ENCODE data around the gene MT1HL1.

Gene MT1HL1

DNA sequence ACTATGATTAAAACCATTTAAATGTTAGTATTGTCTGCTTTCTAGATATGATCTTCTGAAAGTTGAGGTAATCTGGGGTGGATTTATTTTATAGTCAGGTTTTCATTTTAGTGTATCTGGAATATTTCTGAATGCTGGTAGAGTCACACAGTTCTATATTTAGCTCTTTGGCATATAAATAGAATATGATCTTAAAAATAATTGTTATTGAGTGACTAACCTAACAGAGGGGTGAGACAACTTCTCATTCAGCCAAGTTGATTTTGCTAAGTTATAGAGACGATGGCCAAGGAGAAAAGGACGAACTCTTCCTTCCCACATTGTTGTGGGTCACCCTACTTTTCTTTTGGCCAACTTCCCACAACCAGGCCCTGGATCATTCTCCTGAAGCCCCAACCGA is 7.2 kb upstream of the MT1HL1 start:
- H3K27ac ChIP-seq (ENCODE audit: low read depth, low read length): peak overlapping the region; percentile 71
- H3K27me3 ChIP-seq (ENCODE audit: control insufficient read depth, insufficient read depth, low read length): no peaks in the 10 kb centered on the region
- no peak overlapping the region for H3K4me3 ChIP-seq (ENCODE audit: low read length)
- H3K36me3 ChIP-seq (ENCODE audit: control insufficient read depth, insufficient read depth, low read length): no peaks in the 10 kb centered on the region
- no peak overlapping the region for H3K9ac ChIP-seq (ENCODE audit: low read length)
- peaks cover 15% of the 10 kb centered on the region for H3K4me1 ChIP-seq (ENCODE audit: control insufficient read depth, insufficient read depth, low read length)

- Histone ChIP-seq H3K27me3 (ENCODE audit: control insufficient read depth, insufficient read depth, low read length) (no peaks in the 10 kb centered on the region), H3K4me1 (ENCODE audit: control insufficient read depth, insufficient read depth, low read length) (peaks cover 15% of the 10 kb centered on the region), H3K4me3 (ENCODE audit: low read length) (no peak overlapping the region), H3K36me3 (ENCODE audit: control insufficient read depth, insufficient read depth, low read length) (no peaks in the 10 kb centered on the region), H3K27ac (ENCODE audit: low read depth, low read length) (no peak overlapping the region), H3K9ac (ENCODE audit: low read length) (no peak overlapping the region)
Measured at GRCh38 chr1:237009611-237010010, 5.4 kb upstream of the MT1HL1 start.

DNA sequence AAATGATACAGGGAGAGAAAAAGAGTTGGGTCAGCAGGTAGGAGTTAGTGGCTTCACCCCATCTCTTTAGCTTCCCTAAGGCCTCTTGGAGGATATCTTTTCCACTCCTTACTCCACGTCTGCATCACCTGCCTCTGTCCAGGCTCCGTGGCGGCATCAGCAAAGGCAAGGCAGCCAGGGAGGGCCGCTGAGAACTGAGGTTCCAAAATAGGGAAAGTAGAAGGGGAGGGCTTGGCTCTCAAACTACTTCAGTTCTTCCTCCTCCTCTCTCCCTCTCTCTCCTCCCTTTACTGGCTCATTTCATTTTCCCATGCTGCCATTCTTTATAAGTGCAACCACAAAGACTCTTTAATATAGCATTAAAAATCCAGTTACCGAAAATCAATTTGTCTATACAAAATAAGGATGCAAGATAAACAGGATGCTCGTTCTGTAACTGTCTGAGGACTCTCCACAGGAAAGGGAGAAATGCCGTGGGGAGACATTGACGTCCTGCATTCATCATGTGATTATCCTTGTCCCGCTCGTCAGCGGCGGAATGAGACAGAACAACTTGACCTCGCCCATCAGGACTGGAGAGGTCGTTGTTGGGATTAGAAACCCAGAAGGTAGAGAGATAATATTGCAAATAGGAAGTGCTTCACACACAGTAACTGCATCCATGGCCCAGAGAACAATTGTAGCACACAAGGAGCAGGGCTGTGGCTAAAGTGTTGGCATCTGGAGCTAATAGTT is 3.1 kb upstream of the MT1HL1 start:
- Histone ChIP-seq H3K27me3 (ENCODE audit: control insufficient read depth, insufficient read depth, low read length) (no peaks in the 10 kb centered on the region), H3K36me3 (ENCODE audit: control insufficient read depth, insufficient read depth, low read length) (no peaks in the 10 kb centered on the region), H3K27ac (ENCODE audit: low read depth, low read length) (no peak overlapping the region), H3K4me1 (ENCODE audit: control insufficient read depth, insufficient read depth, low read length) (peaks cover 7% of the 10 kb centered on the region), H3K4me3 (ENCODE audit: low read length) (no peak overlapping the region), H3K9ac (ENCODE audit: low read length) (no peak overlapping the region)

GRCh38 chr1:237005674-237006073 is 1.4 kb upstream of the MT1HL1 start:
- H3K4me3 ChIP-seq (ENCODE audit: low read length): no peak overlapping the region
- no peak overlapping the region for H3K9ac ChIP-seq (ENCODE audit: low read length)
- no peak overlapping the region for H3K27ac ChIP-seq (ENCODE audit: low read depth, low read length)
- H3K4me1 ChIP-seq (ENCODE audit: control insufficient read depth, insufficient read depth, low read length): no peaks in the 10 kb centered on the region
- no peaks in the 10 kb centered on the region for H3K27me3 ChIP-seq (ENCODE audit: control insufficient read depth, insufficient read depth, low read length)
- H3K36me3 ChIP-seq (ENCODE audit: control insufficient read depth, insufficient read depth, low read length): no peaks in the 10 kb centered on the region

DNA sequence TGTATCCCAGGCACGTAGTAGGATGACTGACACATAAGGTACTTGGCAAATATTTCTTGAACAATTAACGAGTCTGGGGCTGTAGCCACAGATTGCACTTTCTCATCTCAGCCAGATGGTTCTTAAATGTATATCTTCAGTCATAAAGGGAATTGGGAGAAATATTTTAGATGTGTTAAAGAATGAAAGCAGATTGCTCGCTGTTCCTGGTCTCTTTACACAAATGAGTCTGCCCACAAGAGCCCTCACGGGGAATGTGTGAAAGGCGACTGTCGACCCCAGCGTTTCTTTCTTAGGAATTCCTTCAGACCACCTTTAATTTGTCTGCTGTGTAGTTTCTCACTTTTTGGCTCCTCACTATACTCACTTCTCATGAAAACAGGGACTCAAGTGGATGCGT is 725 bp downstream of the MT1HL1 start:
- Histone ChIP-seq H3K9ac (ENCODE audit: low read length) (no peak overlapping the region), H3K4me1 (ENCODE audit: control insufficient read depth, insufficient read depth, low read length) (no peaks in the 10 kb centered on the region), H3K36me3 (ENCODE audit: control insufficient read depth, insufficient read depth, low read length) (no peaks in the 10 kb centered on the region), H3K27ac (ENCODE audit: low read depth, low read length) (no peak overlapping the region), H3K27me3 (ENCODE audit: control insufficient read depth, insufficient read depth, low read length) (no peaks in the 10 kb centered on the region), H3K4me3 (ENCODE audit: low read length) (no peak overlapping the region)

- Histone ChIP-seq H3K27ac (ENCODE audit: low read depth, low read length) (no peak overlapping the region), H3K4me1 (ENCODE audit: control insufficient read depth, insufficient read depth, low read length) (peaks cover 9% of the 10 kb centered on the region), H3K9ac (ENCODE audit: low read length) (no peak overlapping the region), H3K27me3 (ENCODE audit: control insufficient read depth, insufficient read depth, low read length) (no peaks in the 10 kb centered on the region), H3K36me3 (ENCODE audit: control insufficient read depth, insufficient read depth, low read length) (no peaks in the 10 kb centered on the region), H3K4me3 (ENCODE audit: low read length) (no peak overlapping the region)
Measured at GRCh38 chr1:237000191-237000590, 4.0 kb downstream of the MT1HL1 start.

DNA sequence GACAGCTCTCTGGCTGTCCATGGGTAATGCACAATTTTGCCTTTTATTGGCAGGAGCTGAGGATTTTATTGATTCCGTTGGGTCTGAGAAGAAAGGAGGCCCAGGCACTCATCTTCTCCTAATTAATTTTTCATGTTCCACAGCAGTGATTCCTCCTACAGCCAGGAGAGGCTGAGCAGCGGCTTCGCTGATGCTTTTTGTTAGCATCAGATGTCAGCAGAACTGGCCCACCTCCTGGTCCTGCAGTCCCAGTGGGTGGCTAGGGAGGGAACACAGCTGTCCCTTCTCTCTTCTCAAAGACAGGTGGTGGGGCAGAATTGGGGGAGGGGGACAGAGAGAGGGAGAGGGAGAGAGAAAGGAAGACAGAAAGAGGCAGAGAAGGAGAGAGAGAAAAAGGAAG is 5.7 kb downstream of the MT1HL1 start:
- H3K36me3 ChIP-seq (ENCODE audit: control insufficient read depth, insufficient read depth, low read length): no peaks in the 10 kb centered on the region
- peaks cover 9% of the 10 kb centered on the region for H3K4me1 ChIP-seq (ENCODE audit: control insufficient read depth, insufficient read depth, low read length)
- peak overlapping the region; percentile 58 for H3K27ac ChIP-seq (ENCODE audit: low read depth, low read length)
- no peak overlapping the region for H3K9ac ChIP-seq (ENCODE audit: low read length)
- no peak overlapping the region for H3K4me3 ChIP-seq (ENCODE audit: low read length)
- no peaks in the 10 kb centered on the region for H3K27me3 ChIP-seq (ENCODE audit: control insufficient read depth, insufficient read depth, low read length)

GRCh38 chr1:236997882-236998281 is 6.4 kb downstream of the MT1HL1 start:
- Histone ChIP-seq H3K4me3 (ENCODE audit: low read length) (no peak overlapping the region), H3K9ac (ENCODE audit: low read length) (no peak overlapping the region), H3K27me3 (ENCODE audit: control insufficient read depth, insufficient read depth, low read length) (no peaks in the 10 kb centered on the region), H3K27ac (ENCODE audit: low read depth, low read length) (peak overlapping the region; percentile 60), H3K4me1 (ENCODE audit: control insufficient read depth, insufficient read depth, low read length) (peaks cover 9% of the 10 kb centered on the region), H3K36me3 (ENCODE audit: control insufficient read depth, insufficient read depth, low read length) (no peaks in the 10 kb centered on the region)

DNA sequence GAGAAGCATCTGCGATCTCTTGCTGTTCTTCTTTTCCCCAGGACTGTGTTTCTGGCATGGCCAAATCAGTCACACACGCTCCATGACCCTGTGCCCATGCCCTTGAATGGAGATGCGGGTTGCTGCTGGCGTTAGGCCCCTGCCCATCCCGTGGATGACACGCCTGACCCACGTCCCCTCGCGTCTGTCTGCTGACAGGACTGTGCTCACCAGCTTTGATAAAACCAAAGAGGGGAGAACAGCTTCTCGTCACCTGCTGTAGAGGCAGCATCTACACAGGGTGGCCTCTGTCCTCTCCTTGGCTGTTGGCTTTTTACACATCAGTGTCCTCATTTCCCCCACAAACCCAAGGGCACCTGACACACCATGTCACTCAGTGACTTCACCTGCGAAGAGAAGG is 6.9 kb downstream of the MT1HL1 start:
- Histone ChIP-seq H3K4me3 (ENCODE audit: low read length) (no peak overlapping the region), H3K9ac (ENCODE audit: low read length) (no peak overlapping the region), H3K4me1 (ENCODE audit: control insufficient read depth, insufficient read depth, low read length) (peaks cover 9% of the 10 kb centered on the region), H3K36me3 (ENCODE audit: control insufficient read depth, insufficient read depth, low read length) (no peaks in the 10 kb centered on the region), H3K27ac (ENCODE audit: low read depth, low read length) (peak overlapping the region; percentile 60), H3K27me3 (ENCODE audit: control insufficient read depth, insufficient read depth, low read length) (no peaks in the 10 kb centered on the region)

DNA sequence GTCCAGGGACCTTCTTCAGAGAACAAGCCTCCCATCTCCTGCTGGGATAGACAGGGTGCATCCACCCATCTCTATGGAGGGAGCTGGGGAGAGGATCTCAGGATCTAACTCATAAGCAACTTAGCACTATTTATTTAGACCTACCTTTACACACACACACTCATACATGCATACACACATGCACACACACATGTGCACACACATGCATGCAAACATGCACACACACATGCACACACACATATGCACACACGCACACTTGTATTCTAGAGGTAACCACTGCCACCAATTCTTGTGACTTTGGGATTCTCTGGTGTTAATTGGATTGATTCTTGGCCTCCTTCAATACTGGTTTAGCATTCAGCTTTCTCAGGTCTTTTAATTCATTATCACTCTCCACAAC is 9.8 kb downstream of the MT1HL1 start:
- no peak overlapping the region for H3K4me3 ChIP-seq (ENCODE audit: low read length)
- no peak overlapping the region for H3K27ac ChIP-seq (ENCODE audit: low read depth, low read length)
- no peak overlapping the region for H3K9ac ChIP-seq (ENCODE audit: low read length)
- H3K4me1 ChIP-seq (ENCODE audit: control insufficient read depth, insufficient read depth, low read length): peaks cover 9% of the 10 kb centered on the region
- H3K36me3 ChIP-seq (ENCODE audit: control insufficient read depth, insufficient read depth, low read length): no peaks in the 10 kb centered on the region
- H3K27me3 ChIP-seq (ENCODE audit: control insufficient read depth, insufficient read depth, low read length): no peaks in the 10 kb centered on the region

DNA sequence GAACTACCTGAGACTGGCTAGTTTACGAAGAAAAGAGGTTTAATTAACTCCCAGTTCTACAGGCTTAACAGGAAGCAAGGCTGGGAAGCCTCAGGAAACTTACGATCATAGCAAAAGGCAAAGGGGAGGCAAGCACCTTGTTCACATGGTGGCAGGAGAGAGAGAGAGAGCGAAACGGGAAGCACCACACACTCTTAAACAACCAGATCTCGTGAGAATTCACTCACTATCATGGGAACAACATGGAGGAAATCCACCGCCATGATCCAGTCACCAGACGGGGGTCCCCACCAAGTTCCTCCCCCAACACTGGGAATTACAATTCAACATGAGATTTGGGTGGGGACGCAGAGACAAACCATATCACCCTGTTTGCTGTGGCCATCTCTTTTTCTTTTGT is 11.8 kb downstream of the MT1HL1 start:
- Histone ChIP-seq H3K27me3 (ENCODE audit: control insufficient read depth, insufficient read depth, low read length) (no peaks in the 10 kb centered on the region), H3K27ac (ENCODE audit: low read depth, low read length) (no peak overlapping the region), H3K4me1 (ENCODE audit: control insufficient read depth, insufficient read depth, low read length) (no peaks in the 10 kb centered on the region), H3K9ac (ENCODE audit: low read length) (no peak overlapping the region), H3K36me3 (ENCODE audit: control insufficient read depth, insufficient read depth, low read length) (no peaks in the 10 kb centered on the region), H3K4me3 (ENCODE audit: low read length) (no peak overlapping the region)

GRCh38 chr1:236990052-236990445 is 14.2 kb downstream of the MT1HL1 start:
- H3K4me1 ChIP-seq (ENCODE audit: control insufficient read depth, insufficient read depth, low read length): no peaks in the 10 kb centered on the region
- H3K4me3 ChIP-seq (ENCODE audit: low read length): no peak overlapping the region
- H3K36me3 ChIP-seq (ENCODE audit: control insufficient read depth, insufficient read depth, low read length): no peaks in the 10 kb centered on the region
- H3K9ac ChIP-seq (ENCODE audit: low read length): no peak overlapping the region
- no peaks in the 10 kb centered on the region for H3K27me3 ChIP-seq (ENCODE audit: control insufficient read depth, insufficient read depth, low read length)
- H3K27ac ChIP-seq (ENCODE audit: low read depth, low read length): no peak overlapping the region

DNA sequence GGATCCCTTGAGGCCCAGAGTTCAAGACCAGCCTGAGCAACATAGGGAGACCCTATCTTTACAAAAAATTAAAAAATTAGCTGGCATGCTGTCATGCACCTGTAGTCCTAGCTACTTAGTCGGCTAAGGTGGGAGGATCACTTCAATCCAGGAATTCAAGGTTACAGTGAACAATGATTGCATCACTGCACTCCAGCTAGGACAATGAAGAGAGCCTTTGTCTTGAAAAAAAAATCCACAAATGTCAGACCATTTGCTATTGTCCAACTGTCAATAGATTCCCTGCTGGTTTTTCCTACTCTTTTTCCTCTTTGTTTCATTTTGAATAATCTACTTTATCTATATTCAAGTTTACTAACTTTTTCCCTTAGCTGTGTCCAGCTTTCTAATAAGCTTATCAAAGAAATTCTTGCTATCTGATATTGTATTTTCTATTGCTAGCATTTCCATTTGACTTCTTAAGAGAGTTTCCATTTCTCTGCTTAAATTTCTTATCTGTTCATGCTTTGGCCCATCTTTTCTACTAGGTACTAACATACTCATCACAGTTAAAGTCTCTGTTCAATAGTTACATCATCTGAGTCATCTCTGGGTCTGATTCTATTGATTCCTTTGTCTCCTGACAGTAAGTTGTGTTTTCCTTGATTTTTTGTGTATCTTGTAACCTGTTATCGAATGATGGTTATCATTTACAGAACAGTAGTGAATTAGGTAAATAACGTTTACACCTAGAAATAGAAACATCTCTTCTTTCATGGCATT is 14.8 kb downstream of the MT1HL1 start:
- H3K4me3 ChIP-seq (ENCODE audit: low read length): no peak overlapping the region
- H3K4me1 ChIP-seq (ENCODE audit: control insufficient read depth, insufficient read depth, low read length): no peaks in the 10 kb centered on the region
- H3K27me3 ChIP-seq (ENCODE audit: control insufficient read depth, insufficient read depth, low read length): no peaks in the 10 kb centered on the region
- no peaks in the 10 kb centered on the region for H3K36me3 ChIP-seq (ENCODE audit: control insufficient read depth, insufficient read depth, low read length)
- H3K9ac ChIP-seq (ENCODE audit: low read length): no peak overlapping the region
- H3K27ac ChIP-seq (ENCODE audit: low read depth, low read length): no peak overlapping the region

All from rectal smooth muscle tissue (tissue), 1 donor.